H9 (cell line): Measurements from ENCODE around the gene DPCD. TPM values are rescaled to one million over a fixed set of nuclear protein-coding genes. Genes with fewer than 3 reads are reported as not detected.

Source experiments
- DNase-seq: peaks from one replicate; pipeline ENCODE4 v3.0.0-alpha.2; 2017
- H2AFZ ChIP-seq: one replicate; pipeline ENCODE4 v1.6.1; 2013; ENCODE audit warnings: mild to moderate bottlenecking, low read length, control low read depth, moderate library complexity
- H2AK5ac ChIP-seq: 2 replicates; pipeline ENCODE4 v1.6.1; 2013; ENCODE audit warnings: low read length, control low read depth, mixed read lengths; ENCODE audit not compliant: insufficient read length
- H2BK120ac ChIP-seq: one replicate; pipeline ENCODE4 v1.6.1; 2013; ENCODE audit warnings: low read depth, mild to moderate bottlenecking, low read length, control low read depth, inconsistent platforms; ENCODE audit not compliant: poor library complexity, severe bottlenecking
- H2BK12ac ChIP-seq: 2 replicates; pipeline ENCODE4 v1.6.1; 2013; ENCODE audit warnings: low read length, control low read depth, mixed read lengths, low read depth; ENCODE audit not compliant: insufficient read length
- H2BK15ac ChIP-seq: 2 replicates; pipeline ENCODE4 v1.6.1; 2013; ENCODE audit warnings: low read depth, low read length, control low read depth
- H2BK20ac ChIP-seq: one replicate; pipeline ENCODE4 v1.6.1; 2013; ENCODE audit warnings: low read depth, mild to moderate bottlenecking, low read length, control low read depth, inconsistent platforms; ENCODE audit not compliant: poor library complexity, severe bottlenecking
- H2BK5ac ChIP-seq: 2 replicates; pipeline ENCODE4 v1.6.1; 2013; ENCODE audit warnings: low read length, control low read depth, mixed read lengths; ENCODE audit not compliant: insufficient read length
- H3K14ac ChIP-seq: 2 replicates; pipeline ENCODE4 v1.6.1; 2013; ENCODE audit warnings: low read length, control low read depth; ENCODE audit not compliant: insufficient read depth
- H3K18ac ChIP-seq: 2 replicates; pipeline ENCODE4 v1.6.1; 2013; ENCODE audit warnings: low read depth, mild to moderate bottlenecking, mixed read lengths, low read length, control low read depth; ENCODE audit not compliant: insufficient read length
- H3K23ac ChIP-seq: 2 replicates; pipeline ENCODE4 v1.6.1; 2013; ENCODE audit warnings: low read length, control low read depth, mixed read lengths, low read depth; ENCODE audit not compliant: insufficient read length
- H3K23me2 ChIP-seq: 2 replicates; pipeline ENCODE4 v1.6.1; 2013; ENCODE audit warnings: low read depth, mild to moderate bottlenecking, mixed read lengths, low read length, control low read depth; ENCODE audit not compliant: insufficient read length, poor library complexity, severe bottlenecking
- H3K27ac ChIP-seq: 2 replicates; pipeline ENCODE4 v1.5.1; 2013; ENCODE audit warnings: low read length, control low read depth, mixed read lengths, low read depth; ENCODE audit not compliant: insufficient read length
- H3K27me3 ChIP-seq: 2 replicates; pipeline ENCODE4 v1.6.1; 2013; ENCODE audit warnings: low read length, control low read depth, inconsistent platforms; ENCODE audit not compliant: insufficient read depth
- H3K4ac ChIP-seq: 2 replicates; pipeline ENCODE4 v1.6.1; 2013; ENCODE audit warnings: low read depth, mild to moderate bottlenecking, control low read depth, inconsistent platforms, low read length, moderate library complexity
- H3K4me1 ChIP-seq: 2 replicates; pipeline ENCODE4 v1.6.1; 2013; ENCODE audit warnings: low read length, control low read depth, inconsistent platforms; ENCODE audit not compliant: insufficient read depth
- H3K4me2 ChIP-seq: 2 replicates; pipeline ENCODE4 v1.6.1; 2013; ENCODE audit warnings: low read length, control low read depth, mixed read lengths; ENCODE audit not compliant: insufficient read length, insufficient read depth
- H3K56ac ChIP-seq: 2 replicates; pipeline ENCODE4 v1.6.1; 2013; ENCODE audit warnings: low read depth, mild to moderate bottlenecking, mixed read lengths, low read length, control low read depth; ENCODE audit not compliant: insufficient read length
- H3K79me1 ChIP-seq: 2 replicates; pipeline ENCODE4 v1.6.1; 2013; ENCODE audit warnings: low read depth, mild to moderate bottlenecking, moderate library complexity, low read length, control low read depth, inconsistent platforms; ENCODE audit not compliant: insufficient read depth, poor library complexity, severe bottlenecking
- H3K79me2 ChIP-seq: 2 replicates; pipeline ENCODE4 v1.6.1; 2013; ENCODE audit warnings: low read length, control low read depth, inconsistent platforms; ENCODE audit not compliant: insufficient read depth
- H3K9ac ChIP-seq: 2 replicates; pipeline ENCODE4 v1.6.1; 2013; ENCODE audit warnings: low read length, control low read depth, mixed read lengths; ENCODE audit not compliant: insufficient read length; ENCODE audit errors: extremely low read depth
- H3K9me3 ChIP-seq: one replicate; pipeline ENCODE4 v1.6.1; 2013; ENCODE audit warnings: low read depth, low read length, inconsistent platforms; ENCODE audit not compliant: control insufficient read depth
- H3T11ph ChIP-seq: one replicate; pipeline ENCODE4 v1.6.1; 2013; ENCODE audit warnings: mild to moderate bottlenecking, low read length, control low read depth, inconsistent platforms
- H4K20me1 ChIP-seq: one replicate; pipeline ENCODE4 v1.6.1; 2013; ENCODE audit not compliant: control insufficient read depth, insufficient read length, insufficient read depth
- H4K5ac ChIP-seq: 2 replicates; pipeline ENCODE4 v1.6.1; 2013; ENCODE audit warnings: low read depth, mild to moderate bottlenecking, mixed read lengths, low read length, control low read depth; ENCODE audit not compliant: insufficient read length
- H4K8ac ChIP-seq: replicated peaks from 2 replicates; pipeline ENCODE4 v1.6.1; 2013; ENCODE audit warnings: low read length, control low read depth, mixed read lengths, low read depth; ENCODE audit not compliant: insufficient read length
- H4K91ac ChIP-seq: 2 replicates; pipeline ENCODE4 v1.6.1; 2013; ENCODE audit warnings: low read depth, mild to moderate bottlenecking, moderate library complexity, mixed read lengths, low read length, control low read depth; ENCODE audit not compliant: insufficient read length
- H3K27ac Mint-ChIP-seq, 3 experiments: 2 replicates in 2 of 3; 3 replicates in 1 of 3; pipeline ENCODE4 v1.8.0; 2020 to 2021; ENCODE audit warnings: mixed read lengths in 3 of 3, mild to moderate bottlenecking in 1 of 3, moderate library complexity in 1 of 3
- H3K27me3 Mint-ChIP-seq: 2 replicates; pipeline ENCODE4 v1.8.0; 2021; ENCODE audit warnings: low read depth, mild to moderate bottlenecking, moderate library complexity, mixed read lengths
- H3K36me3 Mint-ChIP-seq, 3 experiments: 2 replicates in 2 of 3; 3 replicates in 1 of 3; pipeline ENCODE4 v1.8.0; 2020 to 2021; ENCODE audit warnings: low read depth in 3 of 3, mixed read lengths in 3 of 3; ENCODE audit not compliant: insufficient read depth in 1 of 3
- H3K4me1 Mint-ChIP-seq, 2 experiments: 2 replicates each; pipeline ENCODE4 v1.8.0; 2020; ENCODE audit warnings: mixed read lengths in 2 of 2
- H3K4me3 Mint-ChIP-seq, 2 experiments: 2 replicates in 1 of 2; 3 replicates in 1 of 2; pipeline ENCODE4 v1.8.0; 2020 to 2021; ENCODE audit warnings: mild to moderate bottlenecking in 2 of 2, mixed read lengths in 2 of 2, moderate library complexity in 1 of 2
- H3K9me3 Mint-ChIP-seq, 2 experiments: 2 replicates in 1 of 2; 3 replicates in 1 of 2; pipeline ENCODE4 v1.8.0; 2020; ENCODE audit warnings: mild to moderate bottlenecking in 2 of 2, mixed read lengths in 2 of 2, moderate library complexity in 1 of 2
- WGBS: extraction: QIAGEN DNeasy Blood & Tissue Kit; methylation state at CpG from one replicate; pipeline ENCODE4 v1.1.7; 2013; ENCODE audit warnings: missing lambda C conversion rate, low lambda C conversion rate, mixed read lengths; ENCODE audit not compliant: insufficient read length; ENCODE audit errors: extremely low coverage; 5-methylcytosine and 5-hydroxymethylcytosine counted together
- total RNA-seq: library from RNA; stranded (reverse); gene quantifications from 2 replicates; pipeline ENCODE4 v1.2.1, GENCODE V29; 2021
- TF ChIP-seq, protein P1 (sequence below): fragments of 200-600 bp; sonication (generic); conservative IDR thresholded peaks from 3 replicates; pipeline ENCODE4 v1.8.0; 2021; ENCODE audit warnings: antibody characterized with exemption, mild to moderate bottlenecking

The DPCD gene
- total RNA-seq, 1 experiment from 2014 or later = 21.8 TPM

DNA sequence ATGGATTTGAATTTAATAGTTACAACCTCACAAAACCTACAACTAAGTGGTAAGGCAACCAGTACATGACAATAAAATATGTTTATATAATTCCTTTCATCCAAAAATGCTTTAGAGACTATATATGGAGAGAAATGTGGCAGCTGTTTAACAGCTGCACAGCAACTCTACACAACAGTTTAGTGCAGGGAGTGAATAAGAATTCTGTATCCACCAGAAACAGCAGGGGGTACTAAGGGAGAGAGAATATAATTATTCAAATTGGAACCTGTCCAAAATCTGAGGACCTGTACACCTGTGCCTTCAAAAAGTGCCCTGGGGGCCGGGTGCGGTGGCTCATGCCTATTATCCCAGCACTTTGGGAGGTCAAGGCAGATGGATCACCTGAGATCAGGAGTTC is 49.7 kb upstream of the DPCD start:
- Histone ChIP-seq H2AFZ (no peak overlapping the region), H3K79me1 (no peaks in the 10 kb centered on the region), H3K4me2 (no peak overlapping the region), H3K18ac (no peak overlapping the region), H3K4me1 (no peaks in the 10 kb centered on the region), H3K27ac (no peak overlapping the region), H4K20me1 (no peaks in the 10 kb centered on the region), H2BK15ac (no peak overlapping the region), H2BK20ac (no peak overlapping the region), H3K23ac (no peak overlapping the region), H2BK120ac (no peak overlapping the region), H3K9ac (no peak overlapping the region), H3K9me3 (no peaks in the 10 kb centered on the region), H4K8ac (no peak overlapping the region), H3K56ac (no peak overlapping the region), H2BK12ac (no peak overlapping the region), H3K23me2 (no peaks in the 10 kb centered on the region), H2BK5ac (no peak overlapping the region), H3K14ac (no peak overlapping the region), H3K4ac (no peak overlapping the region), H4K91ac (no peak overlapping the region), H3K27me3 (no peaks in the 10 kb centered on the region), H2AK5ac (no peak overlapping the region), H3T11ph (no peak overlapping the region), H4K5ac (no peak overlapping the region), H3K79me2 (no peaks in the 10 kb centered on the region)
- Mint-ChIP-seq H3K27ac (no peak overlapping the region), H3K9me3 (no peaks in the 10 kb centered on the region), H3K27me3 (no peaks in the 10 kb centered on the region), H3K36me3 (peaks cover 0 to 7% (median 6%) of the 10 kb centered on the region in 3 experiments; a peak in 4 of 7 replicates), H3K4me3 (no peak overlapping the region), H3K4me1 (peaks cover 0 to 4% of the 10 kb centered on the region in 2 experiments; a peak in 1 of 4 replicates)
- no peak for DNase-seq
- WGBS = no CpG with 5 or more reads among the region's 2 CpGs
- TF ChIP-seq, protein P1, sequence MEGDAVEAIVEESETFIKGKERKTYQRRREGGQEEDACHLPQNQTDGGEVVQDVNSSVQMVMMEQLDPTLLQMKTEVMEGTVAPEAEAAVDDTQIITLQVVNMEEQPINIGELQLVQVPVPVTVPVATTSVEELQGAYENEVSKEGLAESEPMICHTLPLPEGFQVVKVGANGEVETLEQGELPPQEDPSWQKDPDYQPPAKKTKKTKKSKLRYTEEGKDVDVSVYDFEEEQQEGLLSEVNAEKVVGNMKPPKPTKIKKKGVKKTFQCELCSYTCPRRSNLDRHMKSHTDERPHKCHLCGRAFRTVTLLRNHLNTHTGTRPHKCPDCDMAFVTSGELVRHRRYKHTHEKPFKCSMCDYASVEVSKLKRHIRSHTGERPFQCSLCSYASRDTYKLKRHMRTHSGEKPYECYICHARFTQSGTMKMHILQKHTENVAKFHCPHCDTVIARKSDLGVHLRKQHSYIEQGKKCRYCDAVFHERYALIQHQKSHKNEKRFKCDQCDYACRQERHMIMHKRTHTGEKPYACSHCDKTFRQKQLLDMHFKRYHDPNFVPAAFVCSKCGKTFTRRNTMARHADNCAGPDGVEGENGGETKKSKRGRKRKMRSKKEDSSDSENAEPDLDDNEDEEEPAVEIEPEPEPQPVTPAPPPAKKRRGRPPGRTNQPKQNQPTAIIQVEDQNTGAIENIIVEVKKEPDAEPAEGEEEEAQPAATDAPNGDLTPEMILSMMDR = no peak
